PC-3 (cell line): Measurements from ENCODE around the gene MALAT1. TPM values are rescaled to one million over a fixed set of nuclear protein-coding genes. Genes with fewer than 3 reads are reported as not detected.
"Not testable (repeated sequence)": the region's sequence is repeated elsewhere in the genome, so short reads cannot be mapped to it uniquely, and the experiment has no call there.

Experiments used
- ATAC-seq: fragments of 200-7000 bp; cut with Tn5 transposase; 2 replicates; pipeline ENCODE4 v1.9.1; 2020; ENCODE audit warnings: mild to moderate bottlenecking, moderate library complexity
- BruUV-seq: library from RNA; stranded (reverse); fragments of 400-500 nt; replicated peaks from 2 replicates; lab custom pipeline; 2021; lab: Mats Ljungman, UMichigan
- CTCF ChIA-PET: fragments of 300-600 bp; sonication (Branson Sonifier 250); formaldehyde crosslinking; loops from one replicate; lab custom pipeline; 2022; ENCODE audit warnings: antibody characterized with exemption; lab: Charles Lee
- POLR2A ChIA-PET: fragments of 300-600 bp; sonication (Branson Sonifier 250); formaldehyde crosslinking; loops from one replicate; lab custom pipeline; 2022; ENCODE audit warnings: antibody characterized with exemption; ENCODE audit not compliant: unreplicated experiment; lab: Charles Lee
- DNase-seq: peaks from one replicate; pipeline ENCODE4 v3.0.0-alpha.2; 2015
- H2AFZ ChIP-seq: fragments of 300-600 bp; sonication (generic); 2 replicates; pipeline ENCODE4 v1.6.0; 2016; ENCODE audit warnings: antibody characterized with exemption, low read length
- H3F3A ChIP-seq: fragments of 300-600 bp; sonication (generic); one replicate; pipeline ENCODE4 v1.6.0; 2017; ENCODE audit warnings: antibody characterized with exemption, low read length, control low read depth, mild to moderate bottlenecking; ENCODE audit not compliant: unreplicated experiment
- H3K27ac ChIP-seq: fragments of 300-600 bp; sonication (generic); 2 replicates; pipeline ENCODE4 v1.5.1; 2016; ENCODE audit warnings: mild to moderate bottlenecking, low read length
- H3K27me3 ChIP-seq: fragments of 300-600 bp; sonication (generic); 2 replicates; pipeline ENCODE4 v1.6.1; 2016; ENCODE audit warnings: low read length, mixed read lengths
- H3K36me3 ChIP-seq: fragments of 300-600 bp; sonication (generic); 2 replicates; pipeline ENCODE4 v1.6.1; 2016; ENCODE audit warnings: low read depth, mixed run types, low read length, mixed read lengths
- H3K4me1 ChIP-seq: fragments of 300-600 bp; sonication (generic); 2 replicates; pipeline ENCODE4 v1.5.1; 2016; ENCODE audit warnings: low read length; ENCODE audit not compliant: insufficient read depth
- H3K4me2 ChIP-seq: fragments of 300-600 bp; sonication (generic); 2 replicates; pipeline ENCODE4 v1.6.0; 2016; ENCODE audit warnings: low read length
- H3K4me3 ChIP-seq: fragments of 300-600 bp; sonication (generic); 2 replicates; pipeline ENCODE4 v1.5.1; 2016; ENCODE audit warnings: mild to moderate bottlenecking, low read length, mixed read lengths
- H3K79me2 ChIP-seq: fragments of 300-600 bp; sonication (generic); 2 replicates; pipeline ENCODE4 v1.6.1; 2017; ENCODE audit warnings: low read length, mixed read lengths
- H3K9ac ChIP-seq: fragments of 300-600 bp; sonication (generic); 2 replicates; pipeline ENCODE4 v1.6.0; 2016; ENCODE audit warnings: mild to moderate bottlenecking, low read length
- H3K9me2 ChIP-seq: fragments of 300-600 bp; sonication (generic); replicated peaks from 2 replicates; pipeline ENCODE4 v1.6.1; 2016; ENCODE audit warnings: mixed run types, low read length, mixed read lengths
- H3K9me3 ChIP-seq: fragments of 300-600 bp; sonication (generic); 2 replicates; pipeline ENCODE4 v1.6.1; 2016; ENCODE audit warnings: low read length, mixed read lengths
- H4K20me1 ChIP-seq: fragments of 300-600 bp; sonication (generic); 2 replicates; pipeline ENCODE4 v1.6.1; 2016; ENCODE audit warnings: low read length, mixed read lengths
- EZH2 ChIP-seq: fragments of 300-600 bp; sonication (generic); IDR thresholded peaks from one replicate; pipeline ENCODE4 v1.6.1; 2017; ENCODE audit warnings: antibody characterized with exemption, mild to moderate bottlenecking, low read length; ENCODE audit not compliant: unreplicated experiment
- EZH2phosphoT487 ChIP-seq: fragments of 300-600 bp; sonication (generic); IDR thresholded peaks from 2 replicates; pipeline ENCODE4 v1.6.1; 2018; ENCODE audit warnings: mild to moderate bottlenecking, antibody characterized with exemption, low read length, borderline replicate concordance
- intact Hi-C: fragments of 100-400 bp; cut with micrococcal nuclease; formaldehyde crosslinking; loops from 2 replicates; pipeline ENCODE4 v1.9.0; 2023
- total RNA-seq: library from RNA; depleted of rRNA; stranded (reverse); fragments of >200 nt; gene quantifications from 2 replicates; pipeline ENCODE4 v1.2.3, GENCODE V29; 2014
- TF ChIP-seq, protein P1 (sequence below): fragments of 300-600 bp; sonication (generic); conservative IDR thresholded peaks from 2 replicates; pipeline ENCODE4 v1.5.1; 2017; ENCODE audit warnings: antibody characterized with exemption, low read depth, mild to moderate bottlenecking, low read length

Gene MALAT1
- total RNA-seq, 1 experiment from 2014 or later = 1,345 TPM

DNA sequence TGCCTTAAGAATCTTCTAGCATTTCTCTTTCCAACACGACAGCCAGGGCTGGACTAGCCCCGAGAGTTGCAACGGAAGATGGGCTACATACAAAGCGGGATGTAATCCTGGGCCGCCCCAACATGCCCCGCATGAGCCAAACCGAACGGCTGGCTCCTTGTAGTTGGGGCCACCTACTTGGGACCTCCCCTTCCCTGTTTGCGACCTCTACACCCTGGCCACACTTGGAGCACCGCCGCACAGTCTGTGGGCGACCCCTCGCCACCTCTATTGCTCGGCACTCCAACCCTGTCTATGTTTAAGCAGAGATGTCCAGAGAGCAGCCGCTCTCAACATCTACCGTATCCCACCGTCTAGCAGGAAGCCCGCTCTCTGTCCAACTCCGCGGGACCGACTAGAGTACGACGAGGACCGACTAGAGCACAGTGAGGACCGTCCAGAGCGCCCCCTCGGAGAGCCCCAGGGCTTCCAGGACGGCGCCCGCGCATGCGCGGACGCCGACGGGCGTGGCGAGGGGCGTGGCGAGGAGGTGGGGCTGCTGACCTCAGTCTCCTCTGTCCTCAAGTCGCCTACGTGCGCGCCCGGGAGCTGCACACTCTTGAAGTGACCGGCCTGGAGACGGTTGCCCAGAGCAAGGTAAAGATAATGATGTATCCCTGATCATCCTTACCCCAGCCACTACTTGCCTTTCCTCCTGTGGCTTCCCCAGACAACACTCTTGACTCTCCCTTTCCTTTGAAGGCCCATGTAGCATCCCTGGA, 44.0 kb upstream of the MALAT1 start:
- CTCF ChIA-PET = interaction anchor here (0.5 kb wide), 1 partner anchor 51 kb away, joined by 3 read pairs; no protein-coding TSS in a partner anchor

DNA sequence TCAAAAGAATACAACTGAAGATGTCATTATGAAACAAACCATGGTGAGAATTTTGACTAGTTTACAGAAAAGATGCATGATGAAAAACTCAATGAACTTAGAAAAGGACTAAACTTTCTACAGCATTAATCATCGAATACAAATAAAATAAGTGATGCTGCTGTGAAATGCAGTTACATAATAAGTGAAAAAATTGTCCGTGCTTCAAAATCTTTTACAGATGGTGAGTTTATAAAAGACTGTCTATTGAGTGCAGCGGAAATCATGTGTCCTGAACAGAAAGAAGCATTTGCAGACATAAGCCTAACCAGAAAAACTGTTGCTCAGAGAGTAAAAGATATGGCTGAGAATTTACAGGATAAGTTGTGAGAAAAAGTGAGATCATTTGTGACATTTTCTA, 42.4 kb upstream of the MALAT1 start:
- POLR2A ChIA-PET = no interaction called here
- H3K79me2 ChIP-seq = peaks cover 14% of the 10 kb centered on the region
- TF ChIP-seq, protein P1, sequence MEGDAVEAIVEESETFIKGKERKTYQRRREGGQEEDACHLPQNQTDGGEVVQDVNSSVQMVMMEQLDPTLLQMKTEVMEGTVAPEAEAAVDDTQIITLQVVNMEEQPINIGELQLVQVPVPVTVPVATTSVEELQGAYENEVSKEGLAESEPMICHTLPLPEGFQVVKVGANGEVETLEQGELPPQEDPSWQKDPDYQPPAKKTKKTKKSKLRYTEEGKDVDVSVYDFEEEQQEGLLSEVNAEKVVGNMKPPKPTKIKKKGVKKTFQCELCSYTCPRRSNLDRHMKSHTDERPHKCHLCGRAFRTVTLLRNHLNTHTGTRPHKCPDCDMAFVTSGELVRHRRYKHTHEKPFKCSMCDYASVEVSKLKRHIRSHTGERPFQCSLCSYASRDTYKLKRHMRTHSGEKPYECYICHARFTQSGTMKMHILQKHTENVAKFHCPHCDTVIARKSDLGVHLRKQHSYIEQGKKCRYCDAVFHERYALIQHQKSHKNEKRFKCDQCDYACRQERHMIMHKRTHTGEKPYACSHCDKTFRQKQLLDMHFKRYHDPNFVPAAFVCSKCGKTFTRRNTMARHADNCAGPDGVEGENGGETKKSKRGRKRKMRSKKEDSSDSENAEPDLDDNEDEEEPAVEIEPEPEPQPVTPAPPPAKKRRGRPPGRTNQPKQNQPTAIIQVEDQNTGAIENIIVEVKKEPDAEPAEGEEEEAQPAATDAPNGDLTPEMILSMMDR = no peak
- no peak for TF ChIP-seq EZH2
- TF ChIP-seq EZH2phosphoT487 = no peak
- no peaks in the 10 kb centered on the region for H3K36me3 ChIP-seq
- H3K9me2 ChIP-seq = no peaks in the 10 kb centered on the region
- no peaks in the 10 kb centered on the region for H4K20me1 ChIP-seq
- CTCF ChIA-PET = no interaction called here
- H3F3A ChIP-seq = no peaks in the 10 kb centered on the region
- H3K27ac ChIP-seq = no peak overlapping the region
- intact Hi-C loops = no loop called here
- DNase-seq = peak; percentile 4
- peaks cover 25% of the 10 kb centered on the region for H3K4me1 ChIP-seq
- no TSS peak for BruUV-seq
- H3K27me3 ChIP-seq = no peaks in the 10 kb centered on the region
- ATAC-seq = no peak
- no peak overlapping the region for H2AFZ ChIP-seq
- no peaks in the 10 kb centered on the region for H3K9me3 ChIP-seq
- H3K4me2 ChIP-seq = peak overlapping the region; percentile 2; the same call in 1 of the 2 replicates
- no peak overlapping the region for H3K9ac ChIP-seq
- no peak overlapping the region for H3K4me3 ChIP-seq

More for the DNA sequence above, 44.0 kb upstream of the MALAT1 start:
- Histone ChIP-seq H3K9ac (peak overlapping the region; percentile 59), H3K4me1 (peaks cover 25% of the 10 kb centered on the region), H3K27ac (peak overlapping the region; percentile 8; the same call in 1 of the 2 replicates), H3K79me2 (peaks cover 14% of the 10 kb centered on the region), H4K20me1 (no peaks in the 10 kb centered on the region), H3K36me3 (no peaks in the 10 kb centered on the region), H3K4me2 (peak overlapping the region; percentile 92), H3K4me3 (peak overlapping the region; percentile 71), H3F3A (no peaks in the 10 kb centered on the region), H3K27me3 (no peaks in the 10 kb centered on the region), H3K9me3 (no peaks in the 10 kb centered on the region), H2AFZ (peak overlapping the region; percentile 88), H3K9me2 (no peaks in the 10 kb centered on the region)
- ATAC-seq (peak; percentile 91), DNase-seq (peak; percentile 93)
- intact Hi-C loops = no loop called here
- TSS peak; percentile 98 for BruUV-seq
- POLR2A ChIA-PET = interaction anchor here (0.5 to 0.6 kb wide), 6 partner anchors 37 to 74 kb away, joined by 3 to 14 read pairs (median 4); partner anchors contain the start of gene MALAT1
- TF ChIP-seq, protein P1 = peak; percentile 50
- TF ChIP-seq EZH2 = no peak

DNA sequence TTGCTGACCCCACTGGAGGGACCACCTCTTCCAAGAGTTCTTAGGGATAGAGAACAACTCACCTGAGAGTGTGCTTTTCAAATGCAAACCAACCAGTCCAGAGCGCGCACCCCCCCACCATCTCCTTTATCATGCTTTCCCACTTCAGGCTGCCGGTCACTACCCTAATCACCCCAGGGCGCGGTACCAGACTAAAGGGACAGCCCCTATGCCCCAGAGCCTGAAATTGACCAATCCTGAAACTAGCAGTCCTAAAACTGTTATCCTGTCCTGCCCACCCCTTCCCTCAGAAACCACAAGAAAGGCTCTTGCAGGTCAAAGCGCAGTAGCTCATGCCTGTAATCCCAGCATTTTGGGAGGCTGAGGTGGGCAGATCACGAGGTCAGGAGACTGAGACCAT, 39.3 kb upstream of the MALAT1 start:
- ChIA-PET CTCF (interaction anchor here (0.5 kb wide), 1 partner anchor 78 kb away, joined by 3 read pairs; no protein-coding TSS in a partner anchor), POLR2A (no interaction called here)
- H3K9me2 ChIP-seq = no peaks in the 10 kb centered on the region
- no peak overlapping the region for H3K4me3 ChIP-seq
- intact Hi-C loops = no loop called here
- no peak overlapping the region for H3K27ac ChIP-seq
- ATAC-seq = no peak
- no peak overlapping the region for H3K4me2 ChIP-seq
- H3K9ac ChIP-seq = no peak overlapping the region
- H2AFZ ChIP-seq = no peak overlapping the region
- TF ChIP-seq EZH2phosphoT487 = no peak
- no peak for TF ChIP-seq EZH2
- TF ChIP-seq, protein P1 = no peak
- H3F3A ChIP-seq = no peaks in the 10 kb centered on the region
- no peak for DNase-seq
- H3K27me3 ChIP-seq = no peaks in the 10 kb centered on the region
- peaks cover 14% of the 10 kb centered on the region for H3K79me2 ChIP-seq
- BruUV-seq = no TSS peak
- no peaks in the 10 kb centered on the region for H3K36me3 ChIP-seq
- H4K20me1 ChIP-seq = no peaks in the 10 kb centered on the region
- peaks cover 15% of the 10 kb centered on the region for H3K4me1 ChIP-seq
- H3K9me3 ChIP-seq = no peaks in the 10 kb centered on the region

DNA sequence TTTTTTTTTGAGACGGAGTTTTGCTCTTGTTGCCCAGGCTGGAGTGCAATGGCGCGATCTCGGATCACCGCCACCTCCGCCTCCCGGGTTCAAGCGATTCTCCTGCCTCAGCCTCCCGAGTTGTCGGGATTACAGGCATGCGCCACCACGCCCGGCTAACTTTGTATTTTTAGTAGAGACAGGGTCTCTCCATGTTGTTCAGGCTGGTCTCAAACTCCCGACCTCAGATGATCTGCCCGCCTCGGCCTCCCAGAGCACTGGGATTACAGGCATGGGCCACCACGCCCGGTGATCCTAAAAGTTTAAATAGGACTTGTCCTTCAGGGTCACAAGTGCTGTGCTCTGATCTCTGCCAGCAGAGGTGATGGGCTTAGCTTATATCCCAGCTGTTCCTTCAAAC, 33.4 kb upstream of the MALAT1 start:
- H3F3A ChIP-seq, H3K9ac ChIP-seq, H2AFZ ChIP-seq, H4K20me1 ChIP-seq, BruUV-seq, H3K4me3 ChIP-seq, H3K4me2 ChIP-seq, CTCF ChIA-PET, DNase-seq, H3K27me3 ChIP-seq, H3K79me2 ChIP-seq, H3K9me3 ChIP-seq, H3K27ac ChIP-seq, intact Hi-C loops, H3K9me2 ChIP-seq, ATAC-seq, H3K36me3 ChIP-seq, H3K4me1 ChIP-seq: not testable (repeated sequence)
- POLR2A ChIA-PET = interaction anchor here (0.6 to 0.7 kb wide), 2 partner anchors 42 to 95 kb away, joined by 7 to 8 read pairs; no protein-coding TSS in a partner anchor
